Bone marrow (tissue), 2 donors: ENCODE data around the gene CDH11.

Experiments
- DNase-seq, 2 donors: peaks; one replicate each; lab custom pipeline; 2025; lab: John Stamatoyannopoulos, UW

Gene CDH11

DNA sequence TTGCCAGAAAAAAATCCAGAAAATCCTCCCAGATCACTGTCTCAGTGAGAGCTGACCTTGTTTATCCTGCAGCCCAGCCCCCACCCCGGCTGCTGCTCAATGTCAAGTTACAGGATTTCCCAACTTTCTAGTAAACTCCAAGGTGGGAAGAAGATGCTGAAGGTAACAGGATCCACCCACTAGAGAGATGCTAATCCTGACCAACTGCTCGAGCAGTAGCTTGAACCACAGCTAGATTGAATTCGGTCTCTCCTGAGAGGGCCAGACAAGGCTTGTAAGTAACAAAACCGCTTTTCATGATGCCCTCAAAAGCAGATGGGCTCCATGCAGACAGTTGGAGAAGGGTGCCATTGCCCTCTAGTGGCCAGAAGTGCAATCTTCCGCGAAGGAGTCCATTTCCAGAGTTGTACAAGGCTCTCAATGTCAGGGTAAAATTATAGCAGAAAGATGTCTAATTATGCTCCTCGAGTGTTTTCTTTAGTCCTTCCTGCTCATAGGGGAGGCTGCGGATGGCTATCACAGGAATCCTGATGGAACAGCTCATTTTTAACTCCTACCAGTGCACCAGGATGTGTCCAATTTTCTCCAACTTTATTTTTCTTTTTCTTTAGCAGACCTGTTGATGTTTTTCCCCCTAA is 3.9 kb downstream of the CDH11 start:
- peak in 1 of 2 donors; percentile 14 for DNase-seq

DNA sequence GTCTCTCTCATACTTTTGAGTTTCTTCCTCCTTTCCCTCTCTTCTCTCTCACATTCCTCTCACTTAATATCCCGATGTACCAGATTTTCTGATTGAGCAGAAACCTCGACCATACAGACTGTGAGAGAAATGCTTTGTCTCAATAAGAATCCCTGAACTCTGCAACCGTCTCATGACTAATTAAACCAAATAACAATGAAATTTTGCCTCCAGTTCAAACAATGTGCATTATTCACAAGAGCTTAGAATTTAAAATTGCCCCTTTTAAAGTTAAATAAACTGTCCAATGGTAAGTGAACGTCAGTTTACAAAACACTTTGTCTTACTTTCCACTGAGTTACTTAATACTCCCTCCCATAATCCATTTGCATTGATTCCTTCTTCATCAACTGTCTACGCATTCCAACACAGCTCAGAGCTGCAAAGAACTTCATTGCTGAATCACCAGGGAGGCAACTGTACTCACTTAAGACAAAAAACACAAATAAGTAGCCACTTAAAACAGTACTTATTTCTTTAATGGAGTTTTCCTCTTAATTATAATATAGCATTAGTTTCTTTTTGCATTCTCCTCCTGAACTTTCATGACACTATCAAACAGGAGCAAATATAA is 4.9 kb downstream of the CDH11 start:
- no peak for DNase-seq

DNA sequence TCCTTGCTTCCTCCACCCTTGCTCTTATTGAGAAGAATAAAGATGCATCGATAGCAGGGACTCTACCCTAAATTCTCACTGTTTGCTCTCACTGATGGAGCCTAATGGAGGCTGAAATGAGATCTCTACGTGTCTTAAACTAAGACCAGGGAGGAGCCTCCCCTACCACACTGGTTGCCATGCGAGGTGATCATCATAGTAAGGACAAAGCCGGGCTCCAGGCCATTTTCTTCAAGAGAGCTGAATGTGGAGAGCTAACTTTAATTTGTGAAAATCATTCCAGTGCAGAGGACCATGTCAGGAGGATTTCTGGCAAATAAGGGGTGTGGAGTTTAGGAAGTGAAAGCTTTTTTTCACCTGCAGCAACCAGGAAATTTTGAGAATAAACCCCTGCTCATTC is 5.6 kb downstream of the CDH11 start:
- DNase-seq, result no peak

DNA sequence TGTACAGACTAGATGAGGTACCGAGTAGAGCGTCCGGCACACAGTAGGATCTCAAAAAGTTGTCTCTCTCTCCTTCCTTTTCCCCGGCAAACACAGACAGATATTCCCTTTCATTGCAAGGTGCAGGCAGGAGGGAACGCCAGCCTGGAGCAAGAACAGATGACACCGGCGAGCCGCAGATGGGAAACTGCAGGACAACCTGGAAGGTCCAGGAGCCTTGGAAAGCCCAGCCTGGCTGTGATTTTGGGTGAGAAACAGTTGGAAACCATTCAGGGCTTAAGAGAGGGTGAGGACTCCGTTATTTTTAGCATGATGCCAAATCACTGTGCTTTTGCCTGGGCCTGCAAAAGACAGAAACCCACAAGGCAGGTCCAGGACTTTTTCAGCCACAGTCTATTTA is 7.3 kb downstream of the CDH11 start:
- no peak for DNase-seq

DNA sequence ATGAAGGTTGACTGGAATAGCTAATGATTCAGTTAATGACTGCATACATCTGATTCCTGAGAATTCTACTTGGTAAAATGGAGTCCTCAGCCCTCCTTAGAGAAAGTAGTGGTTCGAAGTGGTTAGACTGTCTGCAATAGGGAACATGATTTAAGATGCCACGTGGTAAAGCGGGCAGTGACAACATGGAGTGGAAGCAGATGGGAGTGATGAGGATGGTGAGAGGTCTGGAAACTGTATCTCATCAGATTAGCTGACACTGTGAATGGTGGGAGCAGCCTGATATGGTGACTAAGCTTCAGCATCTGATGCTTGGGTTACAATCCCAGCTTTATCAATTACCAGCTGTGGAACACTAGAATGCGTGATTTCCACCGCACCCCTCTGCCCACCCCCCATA is 8.4 kb downstream of the CDH11 start:
- no peak for DNase-seq

DNA sequence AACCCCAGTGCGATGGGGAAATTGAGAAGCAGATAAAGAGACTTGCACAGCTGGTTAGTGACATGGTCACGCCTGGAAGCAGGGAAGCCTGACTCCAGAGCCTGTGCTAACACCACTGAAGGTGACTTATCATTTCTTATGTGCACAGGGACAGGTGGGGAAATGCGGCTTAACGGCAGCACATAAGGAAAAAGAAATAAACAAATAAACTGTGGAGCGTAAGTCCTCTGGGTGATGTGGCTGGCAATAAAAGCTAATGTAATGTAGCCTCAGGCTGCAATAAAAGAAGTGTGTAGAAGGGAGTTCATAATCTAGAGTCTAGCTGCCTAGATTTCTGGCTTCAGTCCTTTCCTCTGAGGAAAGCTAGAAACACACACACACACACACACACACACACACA is 10.6 kb downstream of the CDH11 start:
- no peak for DNase-seq

DNA sequence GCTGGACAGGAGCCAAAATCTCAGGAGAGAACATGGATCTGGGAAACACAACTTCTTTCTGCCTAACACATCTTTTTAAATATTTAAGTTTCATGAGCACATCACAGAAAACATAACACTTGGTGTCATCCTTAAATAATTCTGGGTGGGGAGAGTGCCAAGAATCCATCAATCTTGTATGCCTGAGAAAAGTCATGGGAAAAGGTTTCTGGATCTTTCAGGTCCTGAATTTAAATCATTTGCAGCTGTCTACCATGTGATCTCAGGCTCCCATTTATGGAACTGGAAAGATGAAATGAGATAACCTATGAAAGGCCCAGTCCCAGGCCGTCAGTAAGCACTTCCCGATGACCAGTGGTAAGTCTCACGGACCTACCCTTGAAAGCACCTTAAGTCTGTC is 15.1 kb downstream of the CDH11 start:
- DNase-seq, result no peak

DNA sequence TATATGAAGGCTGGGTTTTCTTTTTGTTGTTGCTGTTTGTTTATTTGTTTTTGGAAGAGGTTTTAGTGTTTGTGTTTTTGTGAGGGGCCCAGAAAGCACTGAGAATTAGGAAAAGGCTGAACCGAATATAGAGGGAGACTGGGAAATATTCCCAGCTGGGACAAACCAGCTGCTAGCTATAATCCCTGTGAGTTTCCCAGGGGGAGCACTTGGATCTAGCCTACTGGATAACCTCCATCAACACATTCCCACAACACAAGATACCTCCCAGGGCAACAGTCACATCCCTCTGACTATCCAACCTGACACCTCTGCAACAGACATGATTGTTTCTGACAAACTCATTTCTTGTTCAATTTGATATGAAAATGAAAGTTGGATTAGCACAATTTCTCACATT is 16.7 kb downstream of the CDH11 start:
- no peak for DNase-seq

DNA sequence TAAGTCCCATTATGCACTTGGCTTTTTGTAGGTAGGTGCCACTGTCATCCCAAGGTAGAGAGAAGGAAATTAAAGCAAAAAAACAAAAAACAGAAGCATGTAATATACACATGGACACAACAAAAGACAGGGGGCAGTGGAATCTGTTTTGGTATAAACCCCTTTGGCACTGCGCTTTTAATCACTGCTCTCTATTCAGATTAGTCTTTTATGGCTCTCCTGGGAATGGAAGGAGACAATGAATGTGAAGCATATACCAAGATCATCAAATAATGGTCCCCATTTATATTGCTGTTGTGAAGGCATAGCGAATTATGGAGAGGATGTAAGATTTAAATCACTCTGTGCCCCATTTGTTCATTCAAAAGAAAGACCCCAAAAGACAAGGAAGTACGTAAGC is 17.4 kb downstream of the CDH11 start:
- no peak for DNase-seq

DNA sequence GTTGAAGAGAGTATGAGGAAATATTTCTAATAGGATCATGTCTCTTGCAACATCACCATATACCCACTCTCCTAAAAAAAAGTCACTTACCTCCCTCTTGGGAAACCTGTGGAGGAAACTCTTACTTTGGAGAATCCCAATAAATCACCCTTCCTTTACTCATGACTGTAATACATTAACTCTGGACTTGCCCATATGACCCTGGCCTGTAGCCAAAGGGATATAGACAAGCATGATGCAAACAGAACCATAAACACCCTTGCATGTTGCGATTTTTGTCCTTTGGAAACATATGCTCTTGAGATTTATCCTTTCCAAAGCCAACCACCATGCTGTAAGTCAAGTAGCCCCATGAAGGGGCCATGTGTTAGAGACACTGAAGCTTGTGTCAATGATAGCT is 19.5 kb downstream of the CDH11 start:
- no peak for DNase-seq

DNA sequence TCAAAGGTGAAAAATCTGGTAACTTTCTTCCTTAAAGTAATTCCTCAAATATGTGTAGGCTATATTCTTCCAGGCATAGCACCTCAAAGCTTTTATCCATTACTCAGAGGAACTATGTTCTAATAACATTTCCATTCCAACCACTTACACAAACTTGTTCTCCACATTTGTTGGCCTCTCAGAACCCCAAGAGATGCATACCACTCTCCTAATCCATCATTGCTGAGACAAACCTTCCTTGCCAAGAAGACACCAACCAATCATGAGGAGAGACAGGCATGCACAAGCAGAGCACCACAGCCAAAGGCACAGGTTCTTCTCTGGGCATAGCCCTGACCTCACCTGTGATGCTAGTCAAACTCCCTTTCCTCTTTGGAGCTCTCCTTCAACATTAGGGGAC is 20.9 kb downstream of the CDH11 start:
- no peak for DNase-seq

DNA sequence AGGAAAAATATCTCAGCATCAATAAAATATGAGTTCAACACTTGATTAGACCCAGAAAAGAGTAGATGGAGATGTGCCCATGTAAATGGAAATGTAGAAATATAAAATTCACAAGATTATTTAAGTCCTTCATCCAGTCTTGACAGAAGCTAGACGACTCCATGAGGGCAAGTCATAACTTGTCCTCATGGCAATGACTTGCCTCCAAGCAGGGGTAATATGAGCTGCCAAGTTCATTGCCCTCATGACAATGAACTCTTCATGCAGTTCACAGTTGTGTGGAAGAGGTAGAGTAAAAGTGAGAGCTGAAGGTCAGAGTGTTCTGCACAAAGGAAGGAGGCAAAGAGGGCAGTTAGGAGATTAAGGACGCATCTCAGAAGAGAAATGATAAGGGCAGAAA is 22.3 kb downstream of the CDH11 start:
- DNase-seq, result no peak

DNA sequence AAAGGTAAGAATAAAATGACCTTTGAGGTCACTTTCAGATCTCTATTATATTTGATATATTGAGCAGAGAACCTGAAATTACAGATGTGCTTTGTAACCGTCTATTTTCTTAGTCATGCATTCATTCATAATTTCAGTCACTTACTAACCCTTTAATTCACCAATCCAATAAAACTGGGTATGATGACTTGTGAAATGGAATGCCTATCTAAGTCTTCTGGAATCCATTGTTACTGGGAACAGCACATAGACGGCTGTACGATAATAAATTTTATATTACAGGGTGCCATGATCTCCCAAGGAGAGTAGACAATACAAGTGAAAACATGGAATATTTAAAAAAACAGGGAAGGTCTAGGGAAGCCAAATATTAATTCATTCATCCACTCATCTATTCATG is 22.9 kb downstream of the CDH11 start:
- no peak for DNase-seq

DNA sequence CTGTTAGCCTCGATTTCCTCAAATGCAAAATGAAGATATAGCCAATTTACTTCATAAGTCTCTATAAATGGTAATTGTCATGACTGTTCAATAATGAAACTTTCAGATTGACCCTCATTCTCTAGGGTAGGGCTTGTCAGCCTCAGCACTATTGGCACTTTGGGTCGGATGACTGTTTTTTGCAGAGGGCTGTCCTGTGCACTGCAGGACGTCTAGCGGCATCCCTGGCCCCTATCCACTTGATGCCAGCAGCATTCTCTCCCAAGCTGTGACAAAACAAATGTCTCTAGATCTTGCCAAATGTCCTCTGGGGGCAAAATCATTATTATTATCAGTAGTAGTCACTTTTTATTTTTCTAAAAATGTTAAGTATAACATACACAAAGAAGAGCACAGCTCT is 24.6 kb downstream of the CDH11 start:
- DNase-seq, result no peak

DNA sequence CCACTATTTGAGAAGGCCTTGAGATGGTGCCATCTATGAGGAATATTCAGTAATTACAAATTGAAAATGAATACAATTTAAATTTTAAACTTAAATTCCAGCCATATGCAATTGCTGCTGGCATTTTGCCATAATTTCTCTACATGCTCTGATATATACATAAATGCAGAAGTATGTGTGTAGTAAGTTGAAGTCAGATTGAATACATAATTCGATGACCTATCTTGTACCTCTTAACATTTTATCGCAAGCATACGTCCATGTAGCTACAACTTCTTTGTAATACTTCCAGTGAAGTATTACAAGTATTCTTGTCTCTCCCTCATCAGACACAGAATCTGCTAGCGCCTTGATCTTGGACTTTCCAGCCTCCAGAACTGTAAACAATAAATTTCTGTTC is 26.0 kb downstream of the CDH11 start:
- no peak for DNase-seq

DNA sequence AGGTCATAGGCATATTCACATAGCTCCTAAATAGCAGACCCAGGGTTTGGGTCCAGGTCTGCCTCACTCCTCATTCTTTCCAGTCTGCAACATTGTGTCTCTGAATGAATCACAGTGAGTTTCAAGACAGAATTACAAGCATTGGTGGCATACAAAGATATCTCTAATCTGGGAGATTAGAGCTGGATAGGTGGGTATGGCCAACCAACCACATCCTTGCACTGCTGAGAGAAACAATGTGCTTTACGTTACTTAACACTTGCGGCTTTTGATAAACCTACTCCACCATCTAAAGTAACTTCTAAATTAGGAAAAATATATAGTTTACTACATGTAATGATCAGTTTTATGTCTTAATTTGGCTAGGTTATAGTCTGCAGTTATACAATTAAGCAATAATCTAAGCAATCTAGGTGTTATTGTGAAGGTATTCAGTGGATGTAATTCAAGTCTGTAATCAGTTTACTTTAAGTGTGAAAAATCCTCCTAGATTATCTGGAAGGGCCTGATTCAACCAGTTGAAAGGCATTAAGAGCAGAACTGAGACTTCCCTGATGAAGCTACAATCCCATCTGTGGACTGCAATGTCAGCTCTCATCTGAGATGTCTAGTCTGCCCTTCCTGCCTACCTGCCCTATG is 26.7 kb downstream of the CDH11 start:
- DNase-seq, result no peak

DNA sequence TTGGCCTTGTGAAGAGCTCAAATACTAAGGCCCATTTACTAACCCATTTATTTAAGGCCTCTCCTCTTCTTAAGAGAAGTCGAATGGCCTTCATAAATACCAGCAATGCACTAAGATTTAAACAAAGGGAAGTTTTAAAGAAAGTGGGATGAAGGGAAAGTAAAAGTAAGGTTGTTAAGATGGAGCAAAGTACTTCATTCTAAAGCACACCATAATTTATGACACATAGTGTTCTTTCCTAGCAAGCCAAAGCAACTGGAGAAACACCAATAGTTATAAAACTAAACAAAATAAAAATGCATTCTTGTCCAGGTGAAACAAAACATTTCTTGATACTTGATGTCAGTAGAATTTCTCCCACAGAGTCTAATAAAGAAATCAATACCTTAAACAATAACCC is 27.9 kb downstream of the CDH11 start:
- no peak for DNase-seq

DNA sequence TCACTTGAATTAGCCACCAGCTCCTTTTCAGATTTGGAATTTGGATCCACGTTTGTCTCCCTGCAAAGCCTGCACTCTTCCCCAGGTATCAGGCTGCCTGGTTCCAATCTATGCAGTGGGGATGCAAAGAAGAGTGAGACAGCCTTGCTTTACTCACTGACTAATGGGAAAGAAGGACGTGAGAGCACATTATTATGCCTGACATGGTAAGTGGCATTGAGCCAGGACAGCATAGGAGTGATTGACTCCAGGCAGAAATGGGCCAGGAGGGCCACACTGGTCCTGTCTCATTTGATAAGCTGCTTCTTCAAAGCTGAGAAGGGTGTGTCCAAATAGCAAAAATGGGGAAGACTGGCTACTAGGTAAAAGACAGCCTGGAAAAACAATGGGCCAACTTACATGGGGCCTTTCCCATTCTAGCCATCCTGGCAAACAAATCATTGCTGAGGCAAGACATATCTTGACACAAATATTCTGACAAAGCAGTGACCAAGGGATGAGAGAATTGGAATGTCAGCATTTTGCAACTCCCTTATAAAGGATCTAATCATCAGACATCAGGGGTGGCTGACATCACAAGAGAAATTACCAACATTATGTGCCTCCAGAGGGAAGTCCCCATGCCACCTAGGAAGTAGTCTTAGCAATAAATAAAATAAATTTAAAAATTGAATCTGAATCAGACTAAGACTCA is 38.6 kb downstream of the CDH11 start:
- no peak for DNase-seq

DNA sequence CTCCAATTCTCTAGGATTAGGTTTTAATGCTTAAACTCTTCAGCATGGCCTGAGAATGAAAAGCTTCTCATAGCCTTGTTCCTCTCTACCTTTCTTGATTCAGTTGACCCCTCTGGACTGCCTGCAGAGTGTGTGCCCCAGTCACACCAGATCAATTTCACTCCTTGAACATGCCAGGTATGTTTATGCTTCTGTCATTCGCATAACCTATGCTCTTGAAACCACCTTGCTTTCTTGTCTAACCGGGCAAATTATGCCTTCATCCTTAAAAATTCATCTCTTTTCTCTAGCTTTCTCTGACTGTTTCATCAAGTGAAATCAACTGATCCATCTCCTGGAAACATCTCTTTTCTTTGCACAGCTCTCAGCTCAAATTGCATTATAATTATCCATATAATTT is 42.3 kb downstream of the CDH11 start:
- no peak for DNase-seq

DNA sequence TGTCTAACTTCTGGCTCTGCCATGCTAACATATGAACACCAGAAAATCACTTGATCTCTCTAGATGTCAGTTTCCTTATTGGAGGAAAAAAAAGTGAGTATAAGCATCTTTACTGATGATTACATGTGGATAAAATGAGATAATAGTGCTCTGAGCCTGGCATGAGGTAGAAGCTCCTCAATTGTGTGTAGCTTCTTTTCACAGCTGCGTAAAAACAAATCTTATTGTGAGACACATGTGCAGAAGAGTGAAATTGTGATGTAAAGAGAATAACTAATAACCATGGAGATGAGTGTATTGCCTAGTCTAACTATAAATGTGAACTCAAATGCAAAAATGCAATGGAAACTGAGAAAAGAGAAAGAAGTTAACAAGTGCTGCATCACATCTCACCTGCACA is 44.7 kb downstream of the CDH11 start:
- no peak for DNase-seq

DNA sequence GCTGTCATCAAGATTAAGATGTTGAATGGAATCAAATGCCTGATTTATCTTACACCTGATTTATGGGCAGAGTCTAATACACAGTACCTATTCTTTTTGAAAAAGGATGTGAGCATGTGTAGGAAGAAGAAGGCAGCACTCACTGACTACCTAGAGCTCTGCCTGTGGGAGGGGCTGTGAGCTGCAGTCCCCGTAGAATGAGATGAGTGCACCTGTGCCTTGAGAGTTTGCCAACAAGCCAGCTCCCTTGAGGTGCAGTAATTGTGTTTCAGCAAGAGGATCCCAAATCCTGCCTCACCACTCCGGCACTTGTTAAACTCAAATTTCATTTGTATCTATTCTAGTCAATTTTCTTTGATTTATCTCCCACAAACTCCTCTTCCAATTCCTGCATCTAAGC is 46.0 kb downstream of the CDH11 start:
- DNase-seq, result no peak

DNA sequence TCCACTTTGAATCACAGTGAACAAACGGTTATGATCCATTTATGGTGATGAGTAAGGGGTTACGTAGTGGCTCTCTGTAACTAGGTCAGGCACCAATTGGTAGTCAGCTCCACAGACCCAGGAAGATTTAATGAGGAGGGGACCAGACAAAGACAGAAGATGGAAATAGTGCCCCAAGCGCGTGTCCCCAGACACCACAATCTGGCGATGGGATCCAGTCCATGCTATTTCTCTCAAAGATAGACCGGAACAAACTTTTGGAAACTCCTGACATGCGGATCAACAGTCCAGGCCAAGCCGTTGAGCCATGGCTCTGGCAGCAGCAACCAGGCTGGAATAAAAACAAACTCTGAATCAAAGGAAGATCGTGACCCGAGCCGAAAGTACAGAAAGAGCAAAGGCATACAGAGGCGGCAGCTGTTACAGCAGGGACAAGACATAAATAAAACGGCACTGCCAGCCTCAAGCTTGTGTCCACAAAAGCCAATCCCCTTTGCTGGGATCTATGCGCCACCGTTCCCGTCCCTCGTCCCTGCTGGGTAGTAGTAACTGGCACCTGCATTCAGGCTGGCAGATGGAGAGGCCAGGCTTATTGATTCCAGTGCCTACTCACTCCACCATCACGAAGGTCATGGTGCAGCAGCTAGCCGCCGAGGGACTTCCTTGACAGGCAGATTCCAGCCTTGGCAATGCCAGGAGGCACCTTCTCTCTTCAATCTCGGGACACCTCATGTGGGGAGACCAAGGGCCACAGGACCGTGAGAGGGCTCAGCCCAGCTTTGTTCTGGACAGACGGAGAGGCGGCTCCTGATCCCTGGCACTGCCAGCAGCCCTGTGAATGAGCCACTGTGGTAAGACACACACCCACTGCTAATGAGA is 50.2 kb downstream of the CDH11 start:
- no peak for DNase-seq
